ENCODE measurements around the gene STXBP5.

STXBP5 gene

DNA sequence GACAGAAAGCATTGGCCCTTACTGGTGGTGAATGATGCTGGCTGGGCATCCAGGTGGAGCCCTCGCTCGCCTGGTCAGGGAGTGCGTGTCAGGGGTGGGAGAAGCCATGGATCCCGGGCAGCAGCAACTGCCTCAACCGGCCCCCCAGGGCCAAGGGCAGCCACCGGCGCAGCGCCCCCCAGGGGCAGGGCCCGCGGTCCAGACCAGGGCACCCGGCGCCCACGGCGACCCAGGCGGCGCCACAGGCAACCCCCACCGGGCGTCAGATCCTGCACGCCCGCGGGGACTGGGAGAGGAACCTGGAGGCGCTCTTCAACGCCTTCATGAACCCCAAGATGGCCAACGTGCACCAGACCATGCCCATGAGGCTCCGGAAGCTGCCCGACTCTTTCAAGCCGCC is 202.6 kb downstream of the STXBP5 start:
- H3K27ac ChIP-seq (ENCODE audit: low read depth, low read length, severe bottlenecking): no peak overlapping the region
- no peaks in the 10 kb centered on the region for H3K4me1 ChIP-seq (ENCODE audit: control insufficient read depth, insufficient read depth, low read length, poor library complexity, severe bottlenecking)
- no peaks in the 10 kb centered on the region for H3K9me3 ChIP-seq (ENCODE audit: control insufficient read depth, low read length)
- no peak overlapping the region for H3K4me3 ChIP-seq (ENCODE audit: extremely low read depth, insufficient read depth, low read length, poor library complexity, severe bottlenecking)
- 97% methylated on average over 20 to 26 of the region's 27 CpGs for WGBS, 2 experiments (ENCODE audit: insufficient coverage in 2 of 2)
- no peaks in the 10 kb centered on the region for H3K36me3 ChIP-seq (ENCODE audit: control insufficient read depth, insufficient read depth, low read length)

DNA sequence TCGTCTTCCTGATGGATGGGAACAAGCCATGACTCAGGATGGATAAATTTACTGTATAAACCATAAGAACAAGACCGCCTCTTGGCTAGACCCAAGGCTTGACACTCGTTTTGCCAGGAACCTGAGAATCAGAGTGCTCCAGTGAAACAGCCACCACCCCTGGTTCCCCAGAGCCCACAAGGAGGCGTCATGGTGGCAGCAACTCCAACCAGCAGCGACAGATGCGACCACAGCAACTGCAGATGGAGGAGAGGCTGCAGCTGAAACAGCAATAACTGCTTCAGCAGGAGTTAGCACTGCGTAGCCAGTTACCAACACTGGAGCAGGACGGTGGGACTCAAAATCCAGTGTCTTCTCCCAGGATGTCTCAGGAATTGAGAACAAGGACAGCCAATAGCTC is 203.4 kb downstream of the STXBP5 start:
- WGBS, 2 experiments (ENCODE audit: insufficient coverage in 2 of 2): 85 to 90% methylated on average over 5 to 8 of the region's 8 CpGs
- Histone ChIP-seq H3K9me3 (ENCODE audit: control insufficient read depth, low read length) (no peaks in the 10 kb centered on the region), H3K4me1 (ENCODE audit: control insufficient read depth, insufficient read depth, low read length, poor library complexity, severe bottlenecking) (no peaks in the 10 kb centered on the region), H3K36me3 (ENCODE audit: control insufficient read depth, insufficient read depth, low read length) (no peaks in the 10 kb centered on the region), H3K27ac (ENCODE audit: low read depth, low read length, severe bottlenecking) (no peak overlapping the region), H3K4me3 (ENCODE audit: extremely low read depth, insufficient read depth, low read length, poor library complexity, severe bottlenecking) (no peak overlapping the region)

DNA sequence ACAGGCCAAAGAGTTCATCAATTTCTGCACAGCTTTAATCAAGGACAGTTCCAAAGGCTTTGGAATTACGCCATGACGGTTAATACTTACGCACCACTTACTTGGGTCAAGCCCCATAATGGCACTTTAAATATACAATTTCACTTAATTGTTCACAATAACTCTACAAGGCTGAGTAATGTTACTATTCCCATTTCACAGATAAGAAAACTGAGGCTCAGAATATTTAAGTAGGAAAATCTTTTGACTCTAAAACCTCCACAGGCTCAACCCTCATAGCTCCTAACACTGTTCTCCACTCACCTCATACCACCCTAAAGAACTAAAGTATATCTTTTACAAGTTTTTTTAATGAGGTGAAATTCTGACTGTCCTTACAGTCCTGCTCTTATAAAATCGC is 212.4 kb downstream of the STXBP5 start:
- WGBS, 2 experiments (ENCODE audit: insufficient coverage in 2 of 2): 83 to 88% methylated on average over 3 of the region's 4 CpGs
- Histone ChIP-seq H3K36me3 (ENCODE audit: control insufficient read depth, insufficient read depth, low read length) (no peaks in the 10 kb centered on the region), H3K4me3 (ENCODE audit: extremely low read depth, insufficient read depth, low read length, poor library complexity, severe bottlenecking) (no peak overlapping the region), H3K9me3 (ENCODE audit: control insufficient read depth, low read length) (no peaks in the 10 kb centered on the region), H3K4me1 (ENCODE audit: control insufficient read depth, insufficient read depth, low read length, poor library complexity, severe bottlenecking) (no peaks in the 10 kb centered on the region), H3K27ac (ENCODE audit: low read depth, low read length, severe bottlenecking) (no peak overlapping the region)

DNA sequence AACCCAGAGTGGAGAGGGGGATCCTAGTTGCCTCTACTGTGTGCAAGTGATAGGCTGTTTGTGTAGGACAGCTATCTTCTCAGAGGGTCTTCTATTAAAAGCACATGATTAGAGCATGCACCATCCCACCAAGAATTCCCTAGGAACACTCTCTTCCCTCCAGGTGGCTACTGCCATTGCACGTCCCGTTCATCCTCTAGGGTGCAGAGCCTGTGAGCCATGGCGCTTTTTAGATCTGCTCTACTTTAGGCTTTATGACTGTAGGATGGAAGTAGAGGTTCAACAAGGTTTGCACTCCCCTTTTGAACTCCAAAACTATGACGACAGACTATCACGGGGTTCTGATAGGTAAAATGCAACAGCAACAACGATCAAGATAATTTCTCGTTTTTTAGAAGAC is 213.7 kb downstream of the STXBP5 start:
- H3K36me3 ChIP-seq (ENCODE audit: control insufficient read depth, insufficient read depth, low read length): no peaks in the 10 kb centered on the region
- H3K9me3 ChIP-seq (ENCODE audit: control insufficient read depth, low read length): peaks cover 1% of the 10 kb centered on the region
- no peak overlapping the region for H3K4me3 ChIP-seq (ENCODE audit: extremely low read depth, insufficient read depth, low read length, poor library complexity, severe bottlenecking)
- no peak overlapping the region for H3K27ac ChIP-seq (ENCODE audit: low read depth, low read length, severe bottlenecking)
- 75% methylated on average over 6 of the region's 7 CpGs; no CpG with 5 or more reads in 1 of the 2 experiments for WGBS, 2 experiments (ENCODE audit: insufficient coverage in 2 of 2)
- H3K4me1 ChIP-seq (ENCODE audit: control insufficient read depth, insufficient read depth, low read length, poor library complexity, severe bottlenecking): no peaks in the 10 kb centered on the region

DNA sequence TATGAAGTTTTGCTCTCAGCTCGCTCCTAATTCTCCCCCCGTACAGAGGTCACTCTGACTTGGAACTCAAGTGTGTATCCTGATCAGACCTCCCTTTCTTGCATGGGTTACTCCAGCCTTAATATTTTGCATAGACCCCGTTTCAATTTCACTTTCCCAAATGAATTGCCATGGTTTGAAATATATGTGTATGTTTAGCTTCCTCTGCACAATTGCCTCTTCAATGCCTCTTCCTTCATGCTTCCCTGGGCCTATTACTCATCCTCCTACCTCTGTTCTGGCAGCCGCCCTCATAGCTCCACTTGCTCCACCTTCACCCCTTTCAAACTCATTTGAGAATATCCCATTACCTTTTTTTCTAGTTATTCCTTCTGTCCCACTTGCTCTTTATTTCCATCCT is 214.3 kb downstream of the STXBP5 start:
- Histone ChIP-seq H3K9me3 (ENCODE audit: control insufficient read depth, low read length) (peaks cover 5% of the 10 kb centered on the region), H3K4me1 (ENCODE audit: control insufficient read depth, insufficient read depth, low read length, poor library complexity, severe bottlenecking) (no peaks in the 10 kb centered on the region), H3K36me3 (ENCODE audit: control insufficient read depth, insufficient read depth, low read length) (no peaks in the 10 kb centered on the region), H3K27ac (ENCODE audit: low read depth, low read length, severe bottlenecking) (no peak overlapping the region), H3K4me3 (ENCODE audit: extremely low read depth, insufficient read depth, low read length, poor library complexity, severe bottlenecking) (no peak overlapping the region)
- 85 to 95% methylated on average over 3 of the region's 4 CpGs for WGBS, 2 experiments (ENCODE audit: insufficient coverage in 2 of 2)

DNA sequence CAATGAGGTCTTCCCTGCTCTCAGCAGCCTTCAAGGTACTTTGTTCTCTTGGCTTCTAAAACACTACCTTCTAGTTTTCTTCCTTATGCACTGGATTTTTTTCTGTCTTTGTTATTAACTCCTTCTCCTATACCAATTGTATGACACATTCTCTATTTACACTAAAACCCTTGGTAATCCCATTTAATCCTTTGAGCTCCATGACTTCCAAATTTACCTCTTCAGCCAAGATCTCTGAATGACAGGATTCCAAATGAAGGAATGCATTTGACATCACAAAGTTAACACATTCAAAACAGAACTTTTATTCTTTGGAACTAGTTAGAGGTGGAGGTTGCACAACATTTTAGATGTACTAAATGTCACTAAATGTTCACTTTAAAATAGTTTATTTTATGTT is 217.7 kb downstream of the STXBP5 start:
- no peaks in the 10 kb centered on the region for H3K36me3 ChIP-seq (ENCODE audit: control insufficient read depth, insufficient read depth, low read length)
- H3K9me3 ChIP-seq (ENCODE audit: control insufficient read depth, low read length): peaks cover 7% of the 10 kb centered on the region
- no peaks in the 10 kb centered on the region for H3K4me1 ChIP-seq (ENCODE audit: control insufficient read depth, insufficient read depth, low read length, poor library complexity, severe bottlenecking)
- no peak overlapping the region for H3K4me3 ChIP-seq (ENCODE audit: extremely low read depth, insufficient read depth, low read length, poor library complexity, severe bottlenecking)
- no peak overlapping the region for H3K27ac ChIP-seq (ENCODE audit: low read depth, low read length, severe bottlenecking)

DNA sequence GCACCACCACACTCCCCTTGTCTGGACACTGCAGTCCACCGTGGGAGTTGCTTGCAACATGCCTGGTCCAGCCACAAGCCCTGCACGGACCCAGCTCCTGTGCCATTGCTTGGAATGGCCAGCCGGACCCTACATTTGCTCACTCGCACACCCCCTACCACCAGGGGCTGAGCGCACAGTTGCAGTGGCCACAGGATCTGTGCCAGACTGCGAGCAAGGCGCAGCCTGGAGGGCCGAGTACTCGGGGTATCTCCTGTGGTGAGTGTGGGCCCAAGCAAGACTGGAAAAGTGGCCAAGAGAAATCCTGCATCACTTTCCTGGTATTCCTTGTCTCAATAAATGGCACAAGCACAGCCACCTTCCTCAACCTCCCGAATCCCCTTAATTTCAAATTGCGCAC is 218.9 kb downstream of the STXBP5 start:
- Histone ChIP-seq H3K27ac (ENCODE audit: low read depth, low read length, severe bottlenecking) (no peak overlapping the region), H3K36me3 (ENCODE audit: control insufficient read depth, insufficient read depth, low read length) (no peaks in the 10 kb centered on the region), H3K4me3 (ENCODE audit: extremely low read depth, insufficient read depth, low read length, poor library complexity, severe bottlenecking) (no peak overlapping the region), H3K9me3 (ENCODE audit: control insufficient read depth, low read length) (peaks cover 7% of the 10 kb centered on the region), H3K4me1 (ENCODE audit: control insufficient read depth, insufficient read depth, low read length, poor library complexity, severe bottlenecking) (no peaks in the 10 kb centered on the region)
- 95 to 97% methylated on average over 10 to 11 of the region's 11 CpGs for WGBS, 2 experiments (ENCODE audit: insufficient coverage in 2 of 2)

DNA sequence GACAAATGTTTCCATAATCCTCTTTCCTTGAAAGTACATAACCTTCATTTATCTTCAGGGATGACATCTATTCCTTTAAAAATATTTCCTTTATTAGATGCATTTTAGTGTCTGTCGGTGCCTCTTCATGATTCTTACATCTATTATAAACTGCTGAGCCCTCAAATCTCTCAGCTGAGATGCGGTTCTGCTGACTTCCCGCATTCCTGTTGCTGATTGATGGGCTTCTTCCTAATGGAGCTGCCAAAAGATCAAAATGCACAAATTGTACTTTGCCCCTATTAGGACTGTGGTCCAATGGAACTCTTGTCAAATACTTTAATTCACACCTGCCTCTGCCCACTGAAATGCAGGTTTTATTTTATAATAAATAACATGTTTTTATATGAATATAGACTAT is 225.6 kb downstream of the STXBP5 start:
- Histone ChIP-seq H3K9me3 (ENCODE audit: control insufficient read depth, low read length) (no peaks in the 10 kb centered on the region), H3K36me3 (ENCODE audit: control insufficient read depth, insufficient read depth, low read length) (no peaks in the 10 kb centered on the region), H3K4me1 (ENCODE audit: control insufficient read depth, insufficient read depth, low read length, poor library complexity, severe bottlenecking) (no peaks in the 10 kb centered on the region), H3K4me3 (ENCODE audit: extremely low read depth, insufficient read depth, low read length, poor library complexity, severe bottlenecking) (no peak overlapping the region), H3K27ac (ENCODE audit: low read depth, low read length, severe bottlenecking) (no peak overlapping the region)
- WGBS, 2 experiments (ENCODE audit: insufficient coverage in 2 of 2): 79 to 90% methylated on average over 3 of the region's 3 CpGs

DNA sequence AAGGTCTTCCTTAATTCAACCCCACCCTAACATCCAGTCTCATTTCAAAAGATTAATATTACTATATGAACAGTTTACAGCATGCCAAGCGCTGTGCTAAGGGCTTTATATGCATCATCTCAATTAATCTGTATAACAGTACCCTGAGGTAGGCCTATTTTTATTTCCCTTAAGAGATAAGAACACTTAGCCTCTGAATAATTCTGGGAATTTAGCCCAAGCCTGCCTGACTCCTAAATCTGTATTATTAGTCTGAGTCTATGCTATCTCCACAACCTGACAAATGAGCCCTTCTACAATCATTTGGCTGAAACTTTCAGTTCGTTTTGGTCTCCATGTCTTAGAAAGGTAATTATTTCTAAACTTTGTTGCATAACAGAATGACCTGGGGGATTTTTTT is 226.6 kb downstream of the STXBP5 start:
- Histone ChIP-seq H3K9me3 (ENCODE audit: control insufficient read depth, low read length) (no peaks in the 10 kb centered on the region), H3K36me3 (ENCODE audit: control insufficient read depth, insufficient read depth, low read length) (no peaks in the 10 kb centered on the region), H3K4me1 (ENCODE audit: control insufficient read depth, insufficient read depth, low read length, poor library complexity, severe bottlenecking) (no peaks in the 10 kb centered on the region), H3K27ac (ENCODE audit: low read depth, low read length, severe bottlenecking) (no peak overlapping the region), H3K4me3 (ENCODE audit: extremely low read depth, insufficient read depth, low read length, poor library complexity, severe bottlenecking) (no peak overlapping the region)
- WGBS, 2 experiments (ENCODE audit: insufficient coverage in 2 of 2): no CpG with 5 or more reads among the region's 2 CpGs

DNA sequence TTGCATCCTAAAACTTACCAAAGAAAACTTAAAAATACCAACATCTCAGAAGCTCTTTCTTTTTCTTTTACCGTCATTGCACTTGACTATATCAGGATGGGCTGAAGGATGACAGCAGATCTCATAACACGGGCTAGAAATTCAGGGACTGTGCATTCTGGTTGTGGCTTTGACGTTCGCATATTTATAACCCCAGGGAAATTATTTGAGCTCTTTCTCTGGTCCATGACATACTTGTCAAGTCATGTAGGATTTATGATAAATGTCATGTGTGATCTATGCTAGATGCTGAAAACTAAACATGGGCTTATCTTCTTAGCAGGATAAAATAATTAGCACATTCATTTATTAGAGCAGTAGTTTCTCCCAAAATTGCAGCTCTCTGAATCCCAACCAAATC is 229.9 kb downstream of the STXBP5 start:
- H3K9me3 ChIP-seq (ENCODE audit: control insufficient read depth, low read length): no peaks in the 10 kb centered on the region
- no peak overlapping the region for H3K27ac ChIP-seq (ENCODE audit: low read depth, low read length, severe bottlenecking)
- H3K4me3 ChIP-seq (ENCODE audit: extremely low read depth, insufficient read depth, low read length, poor library complexity, severe bottlenecking): no peak overlapping the region
- peaks cover under 1% of the 10 kb centered on the region for H3K4me1 ChIP-seq (ENCODE audit: control insufficient read depth, insufficient read depth, low read length, poor library complexity, severe bottlenecking)
- no peaks in the 10 kb centered on the region for H3K36me3 ChIP-seq (ENCODE audit: control insufficient read depth, insufficient read depth, low read length)
- WGBS, 2 experiments (ENCODE audit: insufficient coverage in 2 of 2): 92 to 93% methylated on average over 2 to 4 of the region's 4 CpGs

DNA sequence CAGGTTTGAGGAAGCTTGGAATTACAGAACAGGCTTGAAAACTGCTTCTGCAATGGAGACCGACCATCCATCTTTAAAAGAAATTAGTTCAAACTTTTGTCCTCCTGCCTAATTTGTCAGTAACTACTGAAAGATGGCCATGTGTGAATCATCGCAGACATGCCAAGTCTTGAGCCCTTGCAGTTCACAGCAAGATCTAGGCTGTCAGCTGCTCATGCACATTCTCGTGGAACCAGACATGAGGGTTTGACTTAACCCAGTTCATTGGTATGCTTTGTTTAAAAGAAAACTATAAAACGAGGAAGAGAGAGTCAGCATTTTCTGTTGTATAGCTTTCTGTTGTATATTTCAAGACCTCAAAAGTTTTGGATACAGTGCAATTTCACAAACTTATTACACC is 230.3 kb downstream of the STXBP5 start:
- Histone ChIP-seq H3K4me1 (ENCODE audit: control insufficient read depth, insufficient read depth, low read length, poor library complexity, severe bottlenecking) (peaks cover 3% of the 10 kb centered on the region), H3K36me3 (ENCODE audit: control insufficient read depth, insufficient read depth, low read length) (no peaks in the 10 kb centered on the region), H3K4me3 (ENCODE audit: extremely low read depth, insufficient read depth, low read length, poor library complexity, severe bottlenecking) (no peak overlapping the region), H3K9me3 (ENCODE audit: control insufficient read depth, low read length) (no peaks in the 10 kb centered on the region), H3K27ac (ENCODE audit: low read depth, low read length, severe bottlenecking) (no peak overlapping the region)
- WGBS, 2 experiments (ENCODE audit: insufficient coverage in 2 of 2): 78 to 89% methylated on average over 3 to 4 of the region's 4 CpGs

DNA sequence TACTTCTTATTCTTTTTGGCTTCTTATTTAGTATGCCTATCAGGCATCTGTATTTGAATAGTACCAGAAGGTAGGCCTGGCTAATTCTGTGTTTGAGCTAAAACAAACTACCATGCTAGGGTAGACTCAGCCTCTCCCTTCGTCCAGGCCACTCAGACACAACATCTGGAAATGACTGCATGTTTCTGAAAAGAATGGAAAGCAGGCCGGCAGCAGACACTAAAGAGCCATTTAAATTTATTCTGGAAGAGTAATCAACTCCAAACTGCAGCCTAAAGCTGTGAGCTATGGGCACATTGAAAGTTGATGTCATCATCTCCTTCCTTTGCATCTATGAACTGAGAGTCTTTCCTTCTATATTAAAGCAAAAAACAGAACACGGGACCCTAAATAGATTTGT is 233.4 kb downstream of the STXBP5 start:
- H3K4me1 ChIP-seq (ENCODE audit: control insufficient read depth, insufficient read depth, low read length, poor library complexity, severe bottlenecking): peaks cover 3% of the 10 kb centered on the region
- H3K27ac ChIP-seq (ENCODE audit: low read depth, low read length, severe bottlenecking): no peak overlapping the region
- no peaks in the 10 kb centered on the region for H3K9me3 ChIP-seq (ENCODE audit: control insufficient read depth, low read length)
- no peak overlapping the region for H3K4me3 ChIP-seq (ENCODE audit: extremely low read depth, insufficient read depth, low read length, poor library complexity, severe bottlenecking)
- H3K36me3 ChIP-seq (ENCODE audit: control insufficient read depth, insufficient read depth, low read length): no peaks in the 10 kb centered on the region
- 93% methylated on average over 2 of the region's 3 CpGs; no CpG with 5 or more reads in 1 of the 2 experiments for WGBS, 2 experiments (ENCODE audit: insufficient coverage in 2 of 2)

Measured in mesodermal cell (in vitro differentiated cells).